Daoy (cell line): ENCODE measurements around the gene SOX8. TPM values are rescaled to one million over a fixed set of nuclear protein-coding genes. Genes with fewer than 3 reads are reported as not detected.

Experiments used
- DNase-seq: peaks from one replicate; pipeline ENCODE4 v3.0.0-alpha.2; 2015; ENCODE audit warnings: low read depth
- total RNA-seq: library from RNA; depleted of rRNA; stranded (reverse); fragments of >200 nt; shearing (Covaris generic); gene quantifications from 2 replicates; pipeline ENCODE4 v1.2.3, GENCODE V29; 2014

SOX8 gene
- total RNA-seq, 1 experiment from 2014 or later: 0.17 TPM

DNA sequence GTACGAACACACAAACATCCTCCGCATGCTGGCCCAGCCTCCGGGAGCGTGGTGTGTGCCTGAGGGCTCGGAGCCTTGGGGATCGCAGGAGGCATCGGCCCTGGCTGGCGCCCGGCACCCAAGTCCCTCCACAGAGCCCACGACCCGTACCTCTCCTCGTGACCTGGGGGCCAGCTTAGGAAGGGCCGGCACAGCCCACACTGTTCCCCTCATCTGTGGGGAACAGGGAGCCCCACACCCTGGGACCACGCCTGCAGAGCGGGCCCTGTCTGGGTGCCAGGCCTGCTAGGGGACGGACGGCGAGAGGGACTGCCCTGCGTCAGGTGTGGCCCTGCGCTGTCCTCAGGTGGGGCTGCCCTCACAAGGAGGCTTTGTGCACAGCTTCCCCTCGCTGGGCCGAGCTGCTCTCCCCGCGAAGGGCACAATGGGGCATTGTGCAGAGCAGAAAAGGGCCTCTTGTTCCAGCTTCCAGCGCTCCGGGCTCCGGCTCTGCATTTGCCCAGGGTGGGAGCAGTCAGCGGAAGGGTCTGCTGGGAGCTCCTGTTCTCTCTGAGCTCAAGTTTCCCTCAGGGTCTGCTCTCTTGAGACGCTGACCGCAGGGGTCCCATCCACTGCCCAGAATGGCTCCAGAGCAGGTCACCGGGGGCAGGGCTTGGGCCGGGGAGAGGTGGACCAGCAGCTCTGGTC lies 9.1 kb upstream of the SOX8 start:
- DNase-seq: no peak

DNA sequence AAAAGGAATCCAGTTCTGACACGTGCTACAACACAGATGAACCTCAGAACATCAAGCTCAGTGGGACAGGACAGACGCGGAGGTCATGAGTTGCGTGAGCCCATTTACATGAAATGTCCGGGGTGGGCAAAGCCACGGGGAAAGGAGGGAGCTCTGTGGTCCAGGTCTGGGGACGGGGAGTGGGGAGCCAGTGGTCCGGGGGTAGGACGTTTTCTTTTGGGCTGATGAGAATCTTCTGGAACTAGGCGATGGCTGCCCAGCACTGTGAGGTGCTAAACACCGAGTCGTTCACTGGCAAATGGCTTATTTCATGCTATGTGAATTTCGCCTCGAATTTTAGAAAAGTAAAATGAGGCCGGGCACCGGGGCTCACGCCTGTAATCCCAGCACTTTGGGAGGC lies 8.2 kb upstream of the SOX8 start:
- DNase-seq: no peak

DNA sequence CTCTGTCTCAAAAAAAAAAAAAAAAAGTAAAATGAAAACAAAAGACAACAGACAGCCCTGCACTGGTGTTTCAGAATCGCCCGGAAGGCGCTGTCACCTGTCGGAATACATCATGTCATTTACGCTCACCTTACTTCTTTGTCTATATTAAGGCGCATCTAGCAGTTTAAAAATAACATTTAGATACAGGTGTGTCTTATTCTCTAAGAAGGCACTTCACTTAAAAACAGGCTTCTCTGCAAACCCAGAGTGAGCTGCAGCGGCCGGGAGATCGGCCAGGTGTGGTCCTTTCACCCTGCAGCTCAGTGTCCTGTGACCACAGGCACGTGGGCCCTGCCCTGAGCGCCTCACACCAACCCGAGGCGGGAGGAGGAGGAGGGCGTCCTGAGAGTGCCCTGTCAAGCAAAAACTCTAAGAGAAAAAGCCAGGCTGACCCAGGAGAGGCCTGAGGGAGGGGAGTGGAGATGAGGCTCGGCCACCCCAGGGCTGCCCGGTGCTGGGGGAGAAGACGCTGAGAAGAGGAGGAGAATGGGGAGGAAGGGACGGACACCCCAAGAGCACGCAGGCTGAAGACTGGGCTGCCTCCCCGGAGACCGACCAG lies 7.5 kb upstream of the SOX8 start:
- DNase-seq: no peak

DNA sequence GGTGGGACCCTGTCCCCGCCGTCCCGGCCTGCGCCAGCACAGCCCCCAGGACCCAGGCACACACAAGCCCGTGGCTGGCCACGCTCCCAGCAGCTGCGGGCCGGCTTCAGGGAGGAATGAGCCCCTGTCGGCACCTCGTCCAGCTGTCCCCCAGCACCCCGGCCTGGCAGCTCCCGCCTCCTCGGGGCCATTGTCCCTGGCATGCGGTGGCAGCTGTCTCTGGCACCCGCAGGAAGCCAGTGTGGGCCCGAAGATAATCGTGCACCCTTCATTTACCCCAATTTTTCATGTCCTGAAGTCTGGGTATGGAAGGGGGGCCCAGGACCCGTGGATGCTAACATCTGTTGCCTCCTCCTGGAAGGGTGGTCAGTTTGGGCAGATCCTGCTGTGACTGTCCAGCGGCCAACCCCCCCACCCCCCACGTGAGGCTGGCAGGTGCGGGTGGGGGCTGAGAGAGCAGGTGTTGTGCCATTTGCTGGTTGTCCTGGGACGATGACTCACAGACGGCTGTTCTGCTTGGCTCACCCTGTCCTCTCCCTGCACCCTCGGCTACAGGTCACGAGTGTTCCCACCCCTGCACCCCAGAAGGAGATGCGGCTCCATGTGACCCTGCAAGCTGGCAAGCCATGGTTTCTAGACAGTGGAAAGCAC lies 6.8 kb upstream of the SOX8 start:
- no peak for DNase-seq

DNA sequence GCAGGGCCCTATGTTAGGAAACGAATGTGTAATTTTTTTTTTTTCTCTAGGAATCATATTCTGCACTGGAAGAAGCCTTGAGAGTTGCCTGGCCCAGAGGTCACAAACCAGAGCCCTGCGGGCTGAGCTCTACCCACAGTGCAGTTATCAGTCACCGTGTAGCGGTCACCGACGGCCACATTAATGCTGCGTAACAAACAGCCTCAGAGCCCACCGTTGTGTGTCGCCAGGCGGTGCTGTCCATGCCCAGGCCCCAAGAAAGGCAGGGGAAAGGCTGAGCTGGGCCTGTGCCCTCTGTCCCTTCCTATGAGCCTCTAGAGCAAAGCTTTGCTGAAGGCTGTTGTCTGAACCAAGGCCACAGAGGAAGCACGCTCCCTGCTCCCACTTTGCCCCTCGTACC lies 6.3 kb upstream of the SOX8 start:
- no peak for DNase-seq

DNA sequence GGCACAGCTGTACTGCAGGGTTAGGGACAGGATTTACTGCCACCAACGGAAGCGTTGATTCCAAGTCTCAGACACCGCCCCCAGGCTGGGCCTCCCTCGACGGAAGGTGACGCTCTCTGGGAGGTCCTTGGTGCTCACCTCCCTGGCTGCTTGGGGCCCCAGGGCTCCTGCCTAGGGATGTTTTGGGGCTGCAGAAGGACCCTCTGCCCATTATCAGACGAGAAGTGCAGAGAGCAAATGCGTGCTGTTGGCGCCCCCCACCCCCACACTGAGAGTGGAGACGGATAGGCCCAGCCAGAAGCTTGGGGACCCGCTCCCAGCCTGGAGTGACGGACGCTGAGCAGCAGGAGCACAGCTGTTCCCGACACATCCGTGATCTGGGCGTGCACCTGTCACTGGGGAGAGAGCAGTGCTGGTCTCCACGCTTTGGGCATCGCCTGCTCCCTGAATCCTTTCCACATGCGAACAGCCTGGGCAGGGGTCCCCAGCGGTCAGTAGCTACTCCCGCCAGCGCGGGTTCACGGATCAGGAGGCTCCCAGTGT lies 5.1 kb upstream of the SOX8 start:
- DNase-seq: no peak

DNA sequence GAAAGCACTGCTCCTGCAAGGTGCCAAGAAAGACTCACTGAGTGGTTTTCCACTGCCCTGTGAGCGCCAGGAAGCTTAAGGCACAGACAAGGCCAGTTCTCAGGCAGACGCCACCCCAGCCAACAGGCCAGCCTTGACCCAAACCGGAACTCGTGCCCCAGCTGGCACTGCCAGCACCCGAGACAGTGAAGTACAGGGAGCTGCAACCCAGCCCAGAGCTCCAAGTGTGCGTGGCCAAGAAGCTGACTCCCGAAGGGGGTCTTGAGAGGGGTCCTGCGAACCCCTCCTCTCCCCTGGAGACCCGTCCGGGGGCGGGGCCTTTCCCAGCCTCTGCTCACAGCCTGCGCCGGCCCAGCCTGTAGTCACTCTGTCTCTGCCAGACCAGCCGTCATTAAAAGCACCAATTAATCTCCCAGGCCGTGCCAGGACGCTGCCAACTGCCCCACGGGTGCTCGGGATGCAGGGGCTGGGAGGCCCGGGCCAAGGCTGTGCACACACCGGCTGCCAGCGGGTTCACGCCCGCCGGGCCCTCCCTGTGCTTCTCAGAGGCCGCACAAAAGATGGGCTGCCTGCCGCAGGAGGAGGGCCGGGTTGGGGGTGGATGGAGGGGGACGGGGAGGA lies 4.4 kb upstream of the SOX8 start:
- no peak for DNase-seq

DNA sequence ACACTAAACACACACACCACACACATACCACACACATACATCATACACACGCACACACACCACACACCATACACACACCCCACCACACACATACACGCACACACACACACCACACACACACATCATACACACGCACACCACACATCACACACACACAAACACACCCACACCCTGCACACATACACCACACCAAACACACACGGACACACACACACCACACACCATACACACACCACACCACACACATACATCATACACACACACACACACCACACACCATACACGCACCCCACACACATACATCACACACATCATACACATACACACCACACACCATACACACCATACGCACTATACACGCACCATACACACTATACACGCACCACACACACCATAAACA lies 3.7 kb upstream of the SOX8 start:
- DNase-seq: no peak

DNA sequence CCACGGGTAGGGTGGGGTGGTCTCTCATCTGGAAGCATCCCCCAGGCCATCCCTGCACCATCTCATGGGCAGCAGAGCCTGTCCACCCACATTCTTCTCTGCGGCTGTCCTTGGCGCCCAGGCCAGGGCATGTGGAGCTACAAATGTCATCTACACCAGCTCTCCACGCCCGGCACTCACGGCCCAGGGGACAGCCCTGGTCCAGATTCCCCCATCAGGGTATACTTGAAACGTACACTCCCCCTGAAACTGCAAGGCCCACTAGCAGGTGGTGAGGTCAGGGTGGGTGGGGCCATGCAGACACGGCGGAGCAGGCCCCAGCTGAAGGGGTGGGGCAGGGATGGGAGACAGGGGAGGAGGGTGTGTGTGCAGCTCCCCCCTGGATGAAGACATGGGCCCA lies 3.2 kb upstream of the SOX8 start:
- no peak for DNase-seq

DNA sequence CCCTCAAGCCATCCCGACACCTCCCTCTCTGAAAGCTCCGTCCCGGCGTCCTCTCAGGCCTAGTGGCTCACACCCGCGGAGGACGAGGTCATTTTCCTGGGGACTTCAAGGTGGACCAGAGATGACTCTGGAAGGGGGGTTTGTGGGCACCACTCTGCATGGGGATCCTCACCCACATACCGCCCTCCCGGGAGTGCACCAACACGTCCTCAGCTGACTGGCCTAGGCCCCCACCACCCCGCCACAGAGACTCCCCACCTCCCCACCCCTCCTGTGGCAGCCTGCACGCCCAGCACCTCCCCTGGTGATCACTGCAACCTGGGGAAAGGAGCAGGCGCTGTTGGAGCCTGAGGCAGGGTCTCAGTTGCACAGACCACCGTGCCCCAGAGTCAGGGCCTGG lies 2.4 kb upstream of the SOX8 start:
- DNase-seq: no peak

DNA sequence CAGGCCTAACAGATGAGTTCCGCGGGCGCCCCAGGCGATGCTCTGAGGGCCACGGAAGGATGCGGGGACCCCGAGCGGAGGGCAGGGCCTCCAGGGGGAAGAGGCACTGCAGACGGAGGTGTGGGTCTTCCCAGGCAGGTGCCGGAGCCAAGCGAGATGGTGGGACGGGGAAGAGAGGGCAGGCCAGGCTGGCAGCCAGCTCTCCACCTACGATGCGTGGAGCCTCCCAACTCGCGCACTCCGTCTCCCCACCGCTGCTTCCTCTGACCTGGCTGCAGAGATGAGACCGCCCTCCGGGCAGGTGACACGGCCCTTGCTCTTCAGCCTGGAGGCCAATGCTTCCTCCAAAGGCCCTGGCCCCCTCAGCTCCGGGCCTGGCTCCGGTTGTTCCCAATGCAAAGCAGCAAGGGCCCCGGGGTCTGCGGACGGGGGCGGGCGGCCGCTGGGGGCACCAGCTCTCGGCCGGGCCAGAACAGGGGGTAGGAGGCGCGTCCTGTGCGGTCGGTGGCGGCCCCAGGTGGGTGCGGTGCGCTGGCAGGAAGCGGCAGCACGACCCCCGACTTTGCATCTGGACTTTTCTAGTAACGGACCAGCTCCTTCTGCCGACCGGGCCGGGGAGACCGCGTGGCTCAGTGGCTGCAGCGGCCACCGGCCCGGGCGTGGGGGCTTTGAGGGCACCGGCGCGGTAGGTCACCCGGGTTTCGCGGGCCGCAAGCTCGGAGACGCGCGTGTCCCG lies 1.5 kb upstream of the SOX8 start:
- no peak for DNase-seq

DNA sequence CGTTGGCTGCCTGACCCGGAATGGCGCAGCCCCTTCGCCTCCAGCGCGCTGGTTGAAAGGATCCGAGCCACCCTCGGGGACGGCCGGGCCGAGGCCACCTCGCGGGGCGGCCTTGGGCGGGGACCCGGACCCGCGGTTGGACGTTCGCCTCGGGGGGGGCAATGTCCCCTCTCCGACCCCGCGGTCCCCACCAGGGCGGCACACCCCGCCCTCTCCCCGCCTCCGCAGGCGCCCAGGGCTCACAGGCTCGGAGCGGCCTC lies 1.0 kb upstream of the SOX8 start:
- no peak for DNase-seq

DNA sequence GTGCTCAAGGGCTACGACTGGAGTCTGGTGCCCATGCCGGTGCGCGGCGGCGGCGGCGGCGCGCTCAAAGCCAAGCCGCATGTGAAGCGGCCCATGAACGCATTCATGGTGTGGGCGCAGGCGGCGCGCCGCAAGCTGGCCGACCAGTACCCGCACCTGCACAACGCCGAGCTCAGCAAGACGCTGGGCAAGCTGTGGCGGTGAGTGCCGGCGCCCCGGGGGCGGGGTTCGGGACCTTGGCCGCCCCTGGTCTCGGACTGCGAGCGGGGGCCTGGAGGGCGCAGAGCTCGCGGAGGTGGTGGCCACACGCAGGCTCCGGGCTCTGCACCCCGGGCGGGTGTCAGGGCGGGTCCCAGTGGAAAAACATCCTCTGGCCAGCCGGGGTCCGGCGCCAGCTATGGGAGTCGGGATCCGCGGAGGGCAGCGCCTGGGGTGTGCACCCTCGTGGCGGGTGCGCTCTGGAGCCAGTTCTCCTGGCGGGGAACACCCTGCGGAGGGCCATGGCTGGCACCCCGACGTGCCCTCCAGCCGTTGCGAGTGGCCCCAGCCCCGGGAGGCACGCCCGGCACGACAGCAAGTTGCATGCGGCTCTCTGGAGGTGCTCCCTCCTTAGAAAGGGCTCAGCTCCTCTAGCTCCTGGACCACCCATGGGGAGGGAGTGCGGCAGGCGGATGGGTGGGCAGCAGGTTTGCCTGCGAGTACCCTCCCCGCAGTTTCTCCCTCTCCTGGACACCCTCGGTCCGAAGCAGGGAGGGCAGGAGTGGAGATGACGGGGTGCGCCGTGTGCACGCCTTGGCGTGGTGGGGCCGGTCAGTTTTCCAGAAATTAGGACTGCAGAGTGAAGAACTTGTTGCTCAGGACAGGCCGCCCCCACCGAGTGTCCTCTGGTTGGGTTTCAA lies 824 bp downstream of the SOX8 start:
- no peak for DNase-seq

DNA sequence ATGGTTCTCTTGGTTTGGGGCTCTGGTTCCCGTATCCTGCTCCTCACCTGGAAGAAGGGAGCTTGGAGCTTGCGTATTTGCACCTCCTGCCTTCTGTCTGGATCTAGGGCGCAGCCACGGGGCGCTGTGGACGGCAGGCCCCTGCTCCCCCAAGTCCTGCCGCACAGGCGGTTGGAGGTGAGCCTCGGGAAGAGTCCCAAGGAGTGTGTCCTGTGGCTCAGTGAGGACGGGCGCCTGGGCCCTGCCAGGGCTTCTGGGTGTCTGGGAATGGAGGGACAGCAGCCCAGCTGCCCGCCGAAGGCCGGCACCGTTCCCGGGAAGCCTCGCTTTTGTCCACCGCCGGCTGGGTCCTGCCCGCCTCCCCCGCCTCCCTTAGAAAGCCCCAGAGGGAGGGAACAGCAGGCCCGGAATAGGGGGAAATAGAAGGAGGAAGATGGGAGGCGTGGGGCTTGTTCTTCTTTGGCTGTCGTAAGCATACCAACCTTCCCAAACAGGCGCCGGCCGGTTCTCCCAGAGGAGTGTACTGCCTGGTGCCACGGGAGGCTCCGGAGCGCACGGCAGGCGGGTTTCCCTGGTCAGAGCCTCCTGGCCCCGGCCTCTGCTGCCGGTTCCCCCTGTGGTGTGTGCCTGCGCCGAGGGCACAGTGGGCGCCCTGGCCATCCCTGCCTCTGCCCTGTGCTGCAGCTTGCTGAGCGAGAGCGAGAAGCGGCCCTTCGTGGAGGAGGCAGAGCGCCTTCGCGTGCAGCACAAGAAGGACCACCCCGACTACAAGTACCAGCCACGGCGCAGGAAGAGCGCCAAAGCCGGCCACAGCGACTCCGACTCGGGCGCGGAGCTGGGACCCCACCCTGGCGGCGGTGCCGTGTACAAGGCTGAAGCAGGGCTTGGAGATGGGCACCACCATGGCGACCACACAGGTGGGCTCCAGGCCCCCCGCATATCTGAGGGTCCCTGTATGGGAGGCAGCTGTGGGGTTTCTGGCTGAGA lies 1.8 kb downstream of the SOX8 start:
- no peak for DNase-seq

DNA sequence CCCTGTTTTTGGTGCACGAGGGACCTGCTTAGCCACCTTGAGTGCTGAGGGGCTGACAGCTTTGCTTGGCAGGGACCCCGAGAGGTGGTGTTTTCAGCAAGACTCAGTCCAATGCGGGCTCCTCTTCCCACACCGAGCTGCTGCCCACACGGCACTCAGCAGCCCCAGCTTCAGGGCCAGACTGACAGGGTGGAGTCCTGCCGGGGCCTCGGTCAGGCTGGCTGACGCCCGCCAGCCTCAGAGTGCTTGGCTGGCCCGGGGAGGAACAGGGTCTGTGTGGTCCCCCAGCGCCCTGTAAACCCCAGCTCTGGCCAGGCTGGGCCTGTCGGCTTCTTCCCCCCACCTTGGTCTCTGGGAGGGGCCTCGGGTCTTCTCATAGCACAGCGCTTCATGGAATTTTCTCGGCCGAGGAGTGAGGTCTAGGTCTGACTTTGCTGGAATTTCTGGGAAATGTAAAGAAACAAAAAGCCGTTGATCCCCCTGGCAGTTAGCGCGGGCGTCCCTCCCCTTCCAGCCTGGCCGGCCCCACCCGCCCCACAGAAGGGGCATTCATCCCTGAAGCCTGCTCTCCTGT lies 2.6 kb downstream of the SOX8 start:
- no peak for DNase-seq

DNA sequence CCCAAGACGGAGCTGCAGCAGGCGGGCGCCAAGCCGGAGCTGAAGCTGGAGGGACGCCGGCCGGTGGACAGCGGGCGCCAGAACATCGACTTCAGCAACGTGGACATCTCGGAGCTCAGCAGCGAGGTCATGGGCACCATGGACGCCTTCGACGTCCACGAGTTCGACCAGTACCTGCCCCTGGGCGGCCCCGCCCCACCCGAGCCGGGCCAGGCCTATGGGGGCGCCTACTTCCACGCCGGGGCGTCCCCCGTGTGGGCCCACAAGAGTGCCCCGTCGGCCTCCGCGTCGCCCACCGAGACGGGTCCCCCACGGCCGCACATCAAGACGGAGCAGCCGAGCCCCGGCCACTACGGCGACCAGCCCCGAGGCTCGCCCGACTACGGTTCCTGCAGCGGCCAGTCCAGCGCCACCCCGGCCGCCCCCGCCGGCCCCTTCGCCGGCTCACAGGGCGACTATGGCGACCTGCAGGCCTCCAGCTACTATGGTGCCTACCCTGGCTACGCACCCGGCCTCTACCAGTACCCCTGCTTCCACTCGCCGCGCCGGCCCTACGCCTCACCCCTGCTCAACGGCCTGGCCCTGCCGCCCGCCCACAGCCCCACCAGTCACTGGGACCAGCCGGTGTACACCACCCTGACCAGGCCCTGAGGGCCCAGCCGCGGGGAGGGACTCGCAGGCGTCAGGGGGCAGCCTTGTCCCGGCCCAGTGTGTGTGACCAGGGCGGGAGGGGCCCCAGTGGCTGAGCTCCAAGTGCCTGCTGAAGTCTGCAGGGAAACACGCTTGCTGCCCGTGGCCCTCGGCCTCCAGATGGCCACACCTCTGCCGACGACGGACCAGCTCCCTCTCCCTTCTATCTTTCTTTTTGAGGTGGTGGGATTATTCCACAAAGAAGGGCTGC lies 3.4 kb downstream of the SOX8 start:
- DNase-seq: no peak

DNA sequence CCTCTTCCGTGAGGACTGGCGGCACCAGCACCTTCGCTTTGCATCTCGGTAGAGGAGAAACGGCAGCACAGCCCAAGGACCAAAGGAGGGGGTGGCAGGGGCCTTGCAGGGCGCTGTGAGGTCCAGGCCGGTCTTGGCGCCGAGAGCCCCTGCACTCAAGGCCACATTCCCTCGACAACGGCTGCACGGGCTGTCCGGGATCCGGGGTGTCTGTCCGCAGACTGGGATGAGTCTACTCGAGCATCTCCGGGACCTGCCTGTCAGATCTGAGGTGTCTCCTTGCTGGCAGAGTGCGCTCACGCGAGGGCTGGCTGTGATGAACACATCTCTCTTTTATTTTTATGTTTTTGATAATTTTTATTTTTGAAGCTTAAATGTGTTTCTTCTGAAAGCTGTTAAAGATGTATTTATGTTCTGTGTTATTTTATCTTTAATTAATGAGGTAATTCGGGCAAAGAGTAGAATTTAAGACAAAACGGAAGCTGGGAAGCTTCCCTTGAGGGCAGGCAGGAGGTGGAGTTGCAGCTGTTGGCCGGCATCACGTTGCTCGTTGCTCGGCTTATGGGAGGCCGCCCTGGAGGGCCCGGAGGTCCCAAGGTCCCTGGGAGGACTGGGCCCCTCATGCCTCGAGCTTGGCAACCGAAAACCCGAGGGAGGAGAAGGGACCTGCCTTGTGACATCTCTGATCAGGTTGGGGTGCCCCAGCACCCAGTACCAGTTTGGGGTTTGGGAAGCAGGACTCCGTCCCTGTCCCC lies 4.3 kb downstream of the SOX8 start:
- no peak for DNase-seq

DNA sequence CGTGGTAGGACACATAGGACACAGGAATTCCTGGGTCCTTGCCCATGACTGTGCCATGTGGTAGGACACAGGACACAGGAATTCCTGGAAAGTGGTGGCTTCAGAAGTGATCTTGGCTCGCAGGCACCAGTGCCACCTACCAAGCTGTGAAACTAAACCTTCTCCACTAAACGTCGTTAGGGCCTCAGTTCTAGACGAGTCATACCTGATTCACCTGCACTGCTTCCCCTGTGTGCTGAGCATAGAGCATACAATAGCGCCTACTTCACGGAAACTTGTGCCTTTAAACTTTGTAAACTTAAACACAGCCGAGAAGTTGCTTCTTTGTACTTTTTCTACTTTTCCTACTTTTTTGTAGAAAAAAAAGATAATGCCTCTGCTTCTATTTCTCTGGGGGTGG lies 4.8 kb downstream of the SOX8 start:
- DNase-seq: no peak
